IgD-negative memory B cell (primary cell): ENCODE measurements around the gene CRADD. TPM values are rescaled to one million over a fixed set of nuclear protein-coding genes. Genes with fewer than 3 reads are reported as not detected.
"Not testable (repeated sequence)": the region's sequence is repeated elsewhere in the genome, so short reads cannot be mapped to it uniquely, and the experiment has no call there.

Experiments
- H3K27ac Mint-ChIP-seq, 3 donors: one replicate each; pipeline ENCODE4 v1.8.0; 2020 to 2022; ENCODE audit warnings: mild to moderate bottlenecking in 3 of 3, mixed read lengths in 3 of 3, moderate library complexity in 1 of 3
- H3K27me3 Mint-ChIP-seq: one replicate; pipeline ENCODE4 v1.8.0; 2021; ENCODE audit warnings: mixed read lengths
- H3K36me3 Mint-ChIP-seq: one replicate; pipeline ENCODE4 v1.8.0; 2020; ENCODE audit warnings: mild to moderate bottlenecking, mixed read lengths
- H3K4me1 Mint-ChIP-seq, 3 donors: one replicate each; pipeline ENCODE4 v1.8.0; 2020 to 2022; ENCODE audit warnings: mixed read lengths in 3 of 3, mild to moderate bottlenecking in 1 of 3
- H3K4me3 Mint-ChIP-seq, 4 donors: one replicate each; pipeline ENCODE4 v1.8.0; 2020 to 2022; ENCODE audit warnings: mild to moderate bottlenecking in 4 of 4, mixed read lengths in 4 of 4, moderate library complexity in 3 of 4
- H3K9me3 Mint-ChIP-seq, 3 donors: one replicate each; pipeline ENCODE4 v1.8.0; 2020 to 2021; ENCODE audit warnings: mixed read lengths in 3 of 3, mild to moderate bottlenecking in 1 of 3
- polyA plus RNA-seq: library from polyadenylated mRNA; unstranded; fragments of 300-500 nt; fragmentation: Illumina TruSeq; gene quantifications from one replicate; pipeline ENCODE4 v1.2.3, GENCODE V29; 2021

CRADD gene
- polyA plus RNA-seq, 1 donor from 2014 or later: 9.4 TPM

DNA sequence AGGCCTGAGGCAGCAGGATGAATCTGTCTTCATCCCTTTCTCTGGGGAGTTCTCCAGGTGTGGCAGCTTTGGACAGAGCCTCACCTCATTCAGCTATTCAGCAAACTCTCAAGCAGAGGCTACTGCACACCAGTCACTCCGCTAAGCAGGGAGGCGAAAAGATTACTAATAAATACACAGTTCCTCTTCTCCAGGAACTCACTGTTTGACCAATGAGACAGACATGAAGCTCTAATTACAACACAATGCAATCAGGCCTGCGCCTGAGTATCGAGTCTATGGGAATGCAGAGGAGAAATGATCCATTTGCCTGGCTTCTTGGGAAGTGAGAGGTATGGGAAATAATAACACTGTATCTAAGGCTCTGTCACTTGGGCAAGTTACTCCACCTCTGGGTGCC is 178.1 kb downstream of the CRADD start:
- Mint-ChIP-seq H3K27ac (no peak overlapping the region), H3K4me1 (peaks cover 0 to 6% (median 3%) of the 10 kb centered on the region in 3 donors), H3K4me3 (no peak overlapping the region), H3K27me3 (peaks cover 1% of the 10 kb centered on the region), H3K9me3 (no peaks in the 10 kb centered on the region), H3K36me3 (peaks cover 13% of the 10 kb centered on the region)

DNA sequence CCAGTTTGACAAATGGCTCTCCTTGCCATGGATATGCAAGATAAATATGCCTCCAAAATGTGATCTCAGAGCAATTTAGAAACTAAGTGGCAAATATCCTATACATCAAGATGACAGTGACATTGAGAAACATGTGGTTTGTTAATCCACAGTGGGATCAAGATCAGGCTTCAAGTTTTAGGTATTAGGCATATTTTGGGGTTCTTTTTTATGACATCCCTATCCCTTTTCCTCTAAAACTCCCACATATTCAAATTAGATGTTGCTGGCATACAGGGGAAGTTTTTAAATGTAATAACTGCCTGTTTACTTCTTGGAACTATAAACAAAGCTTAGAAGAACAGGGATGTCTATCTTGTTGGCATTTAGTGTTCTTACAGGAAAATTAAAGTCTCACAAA is 179.4 kb downstream of the CRADD start:
- no peaks in the 10 kb centered on the region for H3K9me3 Mint-ChIP-seq
- no peak overlapping the region for H3K27ac Mint-ChIP-seq
- H3K27me3 Mint-ChIP-seq: peaks cover 1% of the 10 kb centered on the region
- H3K4me3 Mint-ChIP-seq: no peak overlapping the region
- no peaks in the 10 kb centered on the region for H3K4me1 Mint-ChIP-seq
- H3K36me3 Mint-ChIP-seq: peaks cover 14% of the 10 kb centered on the region

DNA sequence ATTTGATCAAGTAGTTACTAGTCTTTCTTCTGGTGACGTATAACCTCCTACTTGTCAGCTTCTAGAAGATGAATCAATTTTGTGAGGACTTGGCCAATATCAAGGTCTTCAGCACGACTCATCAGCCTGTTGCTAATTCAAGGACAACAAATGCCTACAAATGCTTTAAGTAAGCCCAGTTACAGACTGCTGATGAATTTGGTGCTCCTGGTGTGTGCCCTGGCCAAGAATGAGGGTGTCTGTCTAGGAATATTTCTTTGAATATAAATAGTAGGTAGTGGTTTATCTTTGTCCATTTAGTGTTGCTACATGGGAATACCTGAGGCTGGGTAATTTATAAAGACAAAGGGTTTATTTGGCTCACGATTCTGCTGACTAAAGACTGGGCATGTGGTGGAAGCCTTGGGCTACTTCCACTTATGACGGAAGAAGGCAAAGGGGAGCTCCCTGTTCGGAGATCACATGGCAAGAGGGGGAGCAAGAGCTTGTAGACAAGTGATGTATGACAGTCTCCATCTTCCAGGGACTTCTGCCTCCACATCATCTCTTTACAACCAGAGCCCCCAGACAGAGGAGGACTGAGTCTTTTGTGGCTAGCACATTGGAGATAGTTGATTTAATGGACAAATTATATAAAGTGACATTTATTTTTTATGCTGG is 180.2 kb downstream of the CRADD start:
- Mint-ChIP-seq H3K9me3 (no peaks in the 10 kb centered on the region), H3K4me1 (no peaks in the 10 kb centered on the region), H3K27ac (no peak overlapping the region), H3K4me3 (no peak overlapping the region), H3K27me3 (peaks cover 1% of the 10 kb centered on the region), H3K36me3 (peaks cover 16% of the 10 kb centered on the region)

DNA sequence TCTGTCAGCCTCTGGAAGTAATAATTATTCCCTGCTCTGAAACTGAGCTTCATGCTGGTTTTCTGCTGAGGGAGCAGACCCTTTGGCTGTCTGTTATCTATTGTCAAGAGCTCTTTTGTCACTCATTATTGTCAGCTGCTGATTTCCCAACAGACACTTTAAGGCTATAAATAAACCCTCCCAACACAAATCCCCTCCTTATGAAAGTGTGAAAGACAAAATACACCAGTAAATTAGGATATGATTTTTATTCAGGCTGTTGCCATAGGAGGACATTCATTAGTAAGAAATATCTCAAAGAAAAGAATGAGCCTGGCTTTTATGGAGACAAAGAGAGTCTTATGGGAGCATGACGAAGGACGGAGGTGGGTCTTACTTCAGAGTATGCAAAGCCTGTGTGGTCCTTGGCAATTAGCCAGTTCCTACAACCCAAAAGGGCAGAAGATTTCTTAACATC is 180.8 kb downstream of the CRADD start:
- Mint-ChIP-seq H3K9me3 (no peaks in the 10 kb centered on the region), H3K4me3 (no peak overlapping the region), H3K4me1 (no peaks in the 10 kb centered on the region), H3K27ac (peak overlapping the region in 1 of 3 donors; percentile 58), H3K27me3 (peaks cover 1% of the 10 kb centered on the region), H3K36me3 (peaks cover 17% of the 10 kb centered on the region)

DNA sequence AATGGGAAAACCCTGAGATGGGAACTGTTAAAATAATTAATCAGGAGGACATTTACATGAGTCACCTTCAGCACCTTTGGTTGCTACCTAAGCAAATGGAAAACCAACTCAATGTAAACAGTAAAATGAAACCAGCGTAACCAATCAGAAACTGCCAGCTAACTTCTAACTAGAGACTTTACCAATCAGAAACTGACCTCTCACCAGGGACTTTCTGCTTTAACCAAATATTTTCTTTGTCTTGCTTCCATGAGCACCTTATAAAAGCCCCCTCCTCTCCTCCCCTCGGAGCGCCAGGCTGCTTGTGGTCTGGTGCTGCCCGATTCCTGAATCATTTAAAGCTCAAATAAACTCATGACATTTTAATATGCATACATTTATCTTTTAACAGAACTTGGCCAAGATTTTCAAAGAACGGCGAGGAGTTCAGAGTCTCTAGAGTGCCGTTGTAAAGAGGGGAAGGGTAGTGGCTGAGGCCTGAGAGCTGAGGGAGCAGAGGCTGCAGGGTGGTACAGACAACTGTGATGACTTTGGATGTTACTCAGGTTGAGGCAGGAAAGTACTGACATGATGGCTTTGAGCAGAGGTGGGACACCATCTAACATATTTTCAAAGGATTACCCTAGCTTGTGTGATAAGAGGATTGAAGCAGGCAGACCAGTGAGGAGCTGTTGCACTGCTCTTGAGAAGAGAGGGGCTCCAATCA is 183.6 kb downstream of the CRADD start:
- H3K27ac Mint-ChIP-seq: no peak overlapping the region
- no peaks in the 10 kb centered on the region for H3K4me1 Mint-ChIP-seq
- H3K4me3 Mint-ChIP-seq: no peak overlapping the region
- H3K27me3 Mint-ChIP-seq: peaks cover 1% of the 10 kb centered on the region
- peaks cover 0 to 13% (median 5%) of the 10 kb centered on the region in 3 donors for H3K9me3 Mint-ChIP-seq
- peaks cover 12% of the 10 kb centered on the region for H3K36me3 Mint-ChIP-seq

DNA sequence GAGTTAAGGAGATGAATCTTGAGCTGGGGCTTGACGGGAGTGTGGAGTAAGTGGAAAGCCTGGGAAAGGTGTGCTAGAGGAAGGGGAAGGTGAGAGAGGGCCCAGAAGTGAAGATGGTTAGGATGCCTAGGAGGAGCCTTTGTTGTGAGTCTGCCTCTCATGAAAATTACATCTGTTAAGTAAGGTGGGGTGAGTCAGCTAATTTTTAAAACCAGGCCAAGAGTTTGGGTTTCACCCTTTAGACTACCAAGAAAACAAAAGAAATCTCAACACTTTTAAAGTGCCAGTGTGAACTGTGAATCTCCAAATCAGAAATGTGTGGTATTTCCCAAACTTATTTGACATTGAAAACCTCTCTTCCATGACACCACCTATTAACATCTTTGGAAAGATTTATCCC is 185.2 kb downstream of the CRADD start:
- H3K4me3 Mint-ChIP-seq: no peak overlapping the region
- H3K27ac Mint-ChIP-seq: peak overlapping the region in 1 of 3 donors; percentile 32
- H3K4me1 Mint-ChIP-seq: no peaks in the 10 kb centered on the region
- peaks cover 0 to 27% (median 16%) of the 10 kb centered on the region in 3 donors for H3K9me3 Mint-ChIP-seq
- H3K36me3 Mint-ChIP-seq: peaks cover 17% of the 10 kb centered on the region
- peaks cover 2% of the 10 kb centered on the region for H3K27me3 Mint-ChIP-seq

DNA sequence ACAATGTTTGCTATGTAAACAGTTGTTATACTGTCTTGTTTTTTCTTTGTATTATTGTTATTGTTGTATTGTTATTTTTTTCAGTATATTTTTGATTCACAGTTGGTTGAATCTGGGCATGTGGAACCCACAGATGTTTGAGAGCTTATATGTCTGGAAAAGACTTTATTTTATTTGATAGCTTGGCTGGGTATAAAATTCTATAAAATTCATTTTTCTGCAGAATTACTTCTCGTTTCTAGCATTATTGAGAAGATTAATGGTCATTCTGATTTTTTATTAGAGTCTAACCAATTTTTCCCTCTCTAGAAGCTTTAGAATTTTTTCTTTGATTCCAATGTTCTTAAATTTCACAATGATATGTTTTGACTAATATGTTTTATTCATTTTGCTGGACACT is 188.6 kb downstream of the CRADD start:
- Mint-ChIP-seq H3K36me3 (peaks cover 19% of the 10 kb centered on the region), H3K4me3 (no peak overlapping the region), H3K9me3 (peaks cover 2 to 40% (median 20%) of the 10 kb centered on the region in 3 donors)

DNA sequence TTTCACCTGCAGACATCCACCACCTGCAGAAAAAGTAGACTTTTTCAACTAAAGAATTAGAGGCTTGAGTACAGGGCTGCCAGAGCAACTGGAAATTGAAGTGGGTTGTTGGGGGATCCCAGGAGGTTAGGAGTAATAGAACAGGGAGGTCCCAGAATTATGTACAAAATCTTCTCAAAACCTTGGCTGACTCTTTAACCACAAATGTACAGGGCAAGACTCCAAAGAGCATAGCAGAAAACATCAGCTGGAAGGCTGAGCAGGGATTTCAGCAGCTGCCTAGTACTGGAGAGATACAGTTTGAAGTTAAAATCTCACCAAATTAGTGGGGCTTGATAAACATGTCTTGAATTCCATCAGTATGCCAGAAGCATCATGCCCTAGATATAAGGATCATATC is 191.6 kb downstream of the CRADD start:
- Mint-ChIP-seq H3K4me1 (peaks cover 0 to 1% (median 0%) of the 10 kb centered on the region in 3 donors), H3K27me3 (peaks cover 4% of the 10 kb centered on the region), H3K9me3 (peaks cover 11 to 63% (median 33%) of the 10 kb centered on the region in 3 donors)

More for the DNA sequence above, 188.6 kb downstream of the CRADD start:
- H3K4me1 Mint-ChIP-seq: no peaks in the 10 kb centered on the region
- H3K27me3 Mint-ChIP-seq: peaks cover 2% of the 10 kb centered on the region
- no peak overlapping the region for H3K27ac Mint-ChIP-seq

DNA sequence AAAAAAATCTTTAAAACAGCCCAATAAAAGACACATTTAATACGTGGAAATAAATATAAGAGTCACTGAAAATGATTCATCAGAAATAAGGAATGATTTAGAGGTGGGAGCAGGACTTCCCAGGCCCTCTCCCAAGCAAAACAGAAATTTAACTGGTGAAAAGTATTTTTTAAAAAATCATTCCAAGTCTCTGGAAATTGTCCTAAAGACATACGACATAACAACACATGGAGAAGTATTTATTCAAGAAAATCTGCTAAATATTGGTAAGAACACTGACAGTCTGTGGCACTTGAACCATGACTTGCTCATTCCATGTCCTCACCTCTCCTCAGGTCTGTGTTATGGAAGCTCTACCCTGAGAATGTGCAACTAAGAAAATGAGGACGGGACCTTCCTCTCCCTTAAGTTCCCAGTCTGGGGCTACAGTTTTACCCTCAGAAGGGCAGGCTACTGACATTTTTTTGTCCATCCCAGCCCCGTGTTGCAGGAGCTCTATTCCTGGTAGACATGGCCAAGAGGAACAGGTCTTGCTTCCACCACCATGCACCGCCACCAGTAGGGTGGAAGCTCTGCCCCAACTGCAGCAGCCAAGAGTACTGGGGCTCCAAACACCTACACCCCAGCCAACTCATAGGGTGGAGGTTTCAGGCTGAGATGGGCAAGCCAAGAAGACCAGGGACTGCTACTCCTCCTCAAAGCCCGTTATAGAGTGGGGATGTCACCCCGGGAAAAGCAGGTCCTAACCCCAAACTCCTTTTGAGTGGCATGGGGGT is 193.0 kb downstream of the CRADD start:
- Mint-ChIP-seq H3K27me3 (peaks cover 4% of the 10 kb centered on the region), H3K9me3 (peaks cover 11 to 64% (median 42%) of the 10 kb centered on the region in 3 donors), H3K36me3 (peaks cover 16% of the 10 kb centered on the region), H3K27ac (no peak overlapping the region), H3K4me3 (no peak overlapping the region), H3K4me1 (peaks cover 0 to 1% (median 0%) of the 10 kb centered on the region in 3 donors)

More for the DNA sequence above, 191.6 kb downstream of the CRADD start:
- Mint-ChIP-seq H3K27ac (no peak overlapping the region), H3K4me3 (no peak overlapping the region), H3K36me3 (peaks cover 17% of the 10 kb centered on the region)

DNA sequence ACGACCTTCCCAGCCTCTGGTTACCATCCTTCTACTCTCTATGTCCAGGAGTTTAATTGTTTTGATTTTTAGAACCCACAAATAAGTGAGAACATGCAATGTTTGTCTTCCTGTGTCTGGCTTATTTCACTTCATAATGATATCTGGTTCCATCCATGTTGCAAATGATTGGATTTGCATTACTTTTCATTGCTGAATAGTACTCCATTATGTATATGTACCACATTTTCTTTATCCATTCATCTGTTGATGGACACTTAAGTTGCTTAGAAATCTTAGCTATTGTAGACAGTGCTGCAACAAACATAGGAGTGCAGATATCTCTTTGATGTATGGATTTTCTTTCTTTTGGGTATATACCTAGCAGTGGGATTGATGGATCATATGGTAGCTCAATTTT is 194.4 kb downstream of the CRADD start:
- not testable (repeated sequence) for H3K4me3 Mint-ChIP-seq, H3K4me1 Mint-ChIP-seq, H3K27ac Mint-ChIP-seq, H3K27me3 Mint-ChIP-seq
- Mint-ChIP-seq H3K36me3 (peaks cover 11% of the 10 kb centered on the region), H3K9me3 (peaks cover 14 to 66% (median 41%) of the 10 kb centered on the region in 3 donors)

DNA sequence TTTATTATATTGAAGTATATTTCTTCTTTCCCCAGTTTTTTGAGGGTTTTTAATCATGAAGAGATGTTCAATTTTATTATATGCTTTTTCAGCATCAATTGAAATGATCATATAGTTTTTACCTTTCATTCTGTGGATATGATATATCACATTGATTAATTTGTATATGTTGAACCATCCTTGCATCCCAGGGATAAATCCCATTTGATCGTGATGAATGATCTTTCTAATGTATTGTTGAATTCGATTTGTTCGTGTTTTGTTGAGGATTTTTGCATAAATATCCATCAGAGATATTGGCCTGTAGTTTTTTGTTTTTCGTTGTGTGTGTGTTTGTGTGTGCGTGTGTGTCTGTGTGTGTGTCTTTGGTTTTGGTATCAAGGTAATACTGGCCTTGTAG is 196.4 kb downstream of the CRADD start:
- peak overlapping the region in 1 of 4 donors; percentile 73 for H3K4me3 Mint-ChIP-seq
- peaks cover 0 to 1% (median 0%) of the 10 kb centered on the region in 3 donors for H3K4me1 Mint-ChIP-seq
- H3K9me3 Mint-ChIP-seq: peaks cover 14 to 64% (median 39%) of the 10 kb centered on the region in 3 donors
- no peak overlapping the region for H3K27ac Mint-ChIP-seq
- peaks cover 6% of the 10 kb centered on the region for H3K27me3 Mint-ChIP-seq
- H3K36me3 Mint-ChIP-seq: peaks cover 13% of the 10 kb centered on the region

DNA sequence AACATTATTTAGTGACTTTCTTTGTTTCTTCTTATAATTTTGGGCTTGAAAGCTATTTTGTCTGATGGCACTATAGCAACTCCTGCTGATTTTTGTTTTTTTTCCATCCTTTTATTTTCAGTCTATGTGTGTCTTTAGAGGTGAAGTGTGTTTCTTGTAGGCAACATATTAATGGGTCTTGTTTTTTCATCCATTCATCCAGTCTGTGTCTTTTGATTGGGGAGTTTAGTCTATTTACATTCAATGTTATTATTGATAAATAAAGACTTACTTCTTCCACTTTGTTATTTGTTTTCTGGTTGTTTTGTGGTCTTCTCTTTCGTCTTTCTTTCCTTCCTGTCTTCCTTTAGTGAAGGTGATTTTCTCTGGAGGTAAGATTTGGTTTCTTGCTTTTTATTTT is 198.0 kb downstream of the CRADD start:
- H3K4me1 Mint-ChIP-seq: peaks cover 0 to 1% (median 0%) of the 10 kb centered on the region in 3 donors
- peaks cover 6% of the 10 kb centered on the region for H3K27me3 Mint-ChIP-seq
- H3K4me3 Mint-ChIP-seq: no peak overlapping the region
- peaks cover 12 to 51% (median 39%) of the 10 kb centered on the region in 3 donors for H3K9me3 Mint-ChIP-seq
- peak overlapping the region in 1 of 3 donors; percentile 39 for H3K27ac Mint-ChIP-seq
- peaks cover 10% of the 10 kb centered on the region for H3K36me3 Mint-ChIP-seq

DNA sequence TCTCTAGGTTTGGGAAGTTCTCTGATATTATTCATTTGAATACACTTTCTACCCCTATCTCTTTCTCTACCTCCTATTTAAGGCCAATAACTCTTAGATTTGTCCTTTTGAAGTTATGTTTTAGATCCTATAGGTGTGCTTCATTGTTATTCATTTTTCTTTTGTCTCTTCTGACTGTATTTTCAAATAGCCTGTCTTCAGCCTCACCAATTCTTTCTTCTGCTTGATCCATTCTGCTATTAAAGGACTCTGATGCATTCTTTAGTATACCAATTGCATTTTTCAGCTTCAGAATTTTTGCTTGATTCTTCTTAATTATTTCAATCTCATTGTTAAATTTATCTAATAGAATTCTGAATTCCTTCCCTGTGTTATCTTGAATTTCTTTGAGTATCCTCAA is 199.2 kb downstream of the CRADD start:
- Mint-ChIP-seq H3K4me1 (peaks cover 0 to 4% (median 1%) of the 10 kb centered on the region in 3 donors), H3K4me3 (no peak overlapping the region), H3K27ac (no peak overlapping the region), H3K27me3 (peaks cover 6% of the 10 kb centered on the region), H3K36me3 (peaks cover 14% of the 10 kb centered on the region), H3K9me3 (peaks cover 11 to 50% (median 36%) of the 10 kb centered on the region in 3 donors)

DNA sequence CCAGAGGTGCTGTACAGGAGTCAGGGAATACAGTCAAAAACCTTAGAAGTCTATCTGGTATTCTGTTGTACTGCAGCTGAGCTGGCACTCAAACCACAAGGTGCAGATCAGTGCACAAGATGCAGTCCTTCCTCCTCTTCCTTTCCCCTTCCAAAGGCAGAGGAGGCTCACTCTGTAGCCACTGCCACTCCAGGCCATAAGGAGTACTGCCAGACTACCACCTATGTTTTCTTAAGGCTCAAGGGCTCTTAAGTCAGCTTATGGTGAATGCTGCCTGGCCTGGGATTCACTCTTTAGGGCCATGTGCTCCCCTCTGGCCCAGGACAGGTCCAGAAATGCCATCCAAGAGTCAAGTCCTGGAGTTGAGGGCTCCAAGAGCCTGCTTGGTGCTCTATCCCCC is 200.3 kb downstream of the CRADD start:
- peaks cover 0 to 4% (median 1%) of the 10 kb centered on the region in 3 donors for H3K4me1 Mint-ChIP-seq
- H3K36me3 Mint-ChIP-seq: peaks cover 14% of the 10 kb centered on the region
- H3K27ac Mint-ChIP-seq: no peak overlapping the region
- H3K4me3 Mint-ChIP-seq: no peak overlapping the region
- peaks cover 7 to 41% (median 29%) of the 10 kb centered on the region in 3 donors for H3K9me3 Mint-ChIP-seq
- H3K27me3 Mint-ChIP-seq: peaks cover 4% of the 10 kb centered on the region
